HepG2 (cell line): ENCODE data around the gene RHO. TPM values are rescaled to one million over a fixed set of nuclear protein-coding genes. Genes with fewer than 3 reads are reported as not detected.

Source experiments
- ATAC-seq: fragments of 200-7000 bp; cut with Tn5 transposase; 3 replicates; pipeline ENCODE4 v1.9.1; 2020; ENCODE audit warnings: mild to moderate bottlenecking, moderate library complexity
- BruUV-seq: library from RNA; stranded (reverse); fragments of 400-500 nt; replicated peaks from 2 replicates; lab custom pipeline; 2021; lab: Mats Ljungman, UMichigan
- CTCF ChIA-PET: fragments of 300-600 bp; formaldehyde crosslinking; extraction: SDS; loops from one replicate; lab custom pipeline; 2021; ENCODE audit warnings: low total read pairs, inconsistent platforms, low intra/inter-chr PET ratio; lab: Yijun Ruan, JAX
- POLR2A ChIA-PET: fragments of 350-600 bp; sonication (Branson Sonifier 250); formaldehyde crosslinking; loops from one replicate; lab custom pipeline; 2020; ENCODE audit warnings: antibody characterized with exemption, inconsistent platforms; lab: Yijun Ruan, JAX
- DNase-seq: peaks from one replicate; pipeline ENCODE4 v3.0.0-alpha.2; 2015; ENCODE audit warnings: low spot score
- FAIRE-seq: peaks from 3 replicates; lab custom pipeline; 2011; peaks lifted over from hg19 to GRCh38; lab: Jason Lieb, UNC
- H2AFZ ChIP-seq: one replicate; pipeline ENCODE4 v1.6.1; 2011; ENCODE audit warnings: low read length, inconsistent platforms
- H3K27ac ChIP-seq: fragments of 300-600 bp; 3 replicates; pipeline ENCODE4 v1.8.0; 2011; ENCODE audit warnings: mixed run types, mild to moderate bottlenecking, mixed read lengths, low read length, inconsistent platforms; ENCODE audit not compliant: insufficient read depth; ENCODE audit errors: extremely low read length
- H3K27me3 ChIP-seq, 2 experiments: fragments of 200-600 bp in 1 of 2; 2 replicates in 1 of 2; 3 replicates in 1 of 2; pipeline versions ENCODE4 v1.6.0 to v1.8.0; 2011; ENCODE audit warnings: low read length in 2 of 2, mild to moderate bottlenecking in 2 of 2, moderate library complexity in 2 of 2, inconsistent platforms in 1 of 2; ENCODE audit not compliant: insufficient read depth in 2 of 2, control insufficient read depth in 1 of 2
- H3K36me3 ChIP-seq, 2 experiments: fragments of 200-600 bp in 1 of 2; replicated peaks in 1 of 2; 2 replicates in 1 of 2; 3 replicates in 1 of 2; pipeline versions ENCODE4 v1.5.1 to v1.8.0; 2011; ENCODE audit warnings: low read length in 2 of 2, inconsistent platforms in 1 of 2; ENCODE audit not compliant: insufficient read depth in 2 of 2, control insufficient read depth in 1 of 2
- H3K4me1 ChIP-seq: 2 replicates; pipeline ENCODE4 v1.5.1; 2012; ENCODE audit warnings: low read length, inconsistent platforms; ENCODE audit not compliant: insufficient read depth
- H3K4me2 ChIP-seq: 2 replicates; pipeline ENCODE4 v1.6.0; 2011; ENCODE audit warnings: low read depth, low read length, inconsistent platforms
- H3K4me3 ChIP-seq, 3 experiments: fragments of 200-600 bp in 1 of 3; sonication (generic), shearing (Covaris generic) in 1 of 3; replicated peaks in 1 of 3; 2 replicates each; pipeline ENCODE4 v1.5.1; 2011 to 2016; ENCODE audit warnings: low read length in 3 of 3, inconsistent platforms in 2 of 3, low read depth in 2 of 3, mild to moderate bottlenecking in 2 of 3, control low read depth in 1 of 3, mixed read lengths in 1 of 3; ENCODE audit not compliant: insufficient read depth in 1 of 3
- H3K79me2 ChIP-seq: one replicate; pipeline ENCODE4 v1.6.1; 2011; ENCODE audit warnings: low read length, inconsistent platforms; ENCODE audit not compliant: insufficient read depth
- H3K9ac ChIP-seq: 2 replicates; pipeline ENCODE4 v1.6.0; 2011; ENCODE audit warnings: mild to moderate bottlenecking, low read depth, low read length, inconsistent platforms; ENCODE audit not compliant: insufficient read depth
- H3K9me3 ChIP-seq: 2 replicates; pipeline ENCODE4 v1.5.1; 2012; ENCODE audit warnings: mild to moderate bottlenecking, low read length
- H4K20me1 ChIP-seq: 2 replicates; pipeline ENCODE4 v1.6.0; 2011; ENCODE audit warnings: inconsistent platforms, mild to moderate bottlenecking, low read length, moderate library complexity; ENCODE audit not compliant: insufficient read depth
- FOXM1 ChIP-seq: sonication (generic); formaldehyde crosslinking; IDR thresholded peaks from 2 replicates; pipeline ENCODE4 v1.5.0; 2020; ENCODE audit warnings: missing genetic modification reagents
- GTF2F1 ChIP-seq: fragments of 150-350 bp; IDR thresholded peaks from 2 replicates; pipeline ENCODE4 v1.6.1; 2014; ENCODE audit warnings: low read length
- KMT2A ChIP-seq: sonication (generic); formaldehyde crosslinking; IDR thresholded peaks from 2 replicates; pipeline ENCODE4 v1.4.0; 2020; ENCODE audit warnings: missing genetic modification reagents
- MLLT10 ChIP-seq: sonication (generic); formaldehyde crosslinking; IDR thresholded peaks from 2 replicates; pipeline ENCODE4 v1.4.0; 2020; ENCODE audit warnings: missing genetic modification reagents
- MTF1 ChIP-seq: sonication (generic); formaldehyde crosslinking; IDR thresholded peaks from 2 replicates; pipeline ENCODE4 v1.5.0; 2020; ENCODE audit warnings: missing genetic modification reagents
- NCOA5 ChIP-seq: sonication (generic); formaldehyde crosslinking; IDR thresholded peaks from 2 replicates; pipeline ENCODE4 v1.4.0; 2020; ENCODE audit warnings: missing genetic modification reagents
- POGZ ChIP-seq: sonication (generic); formaldehyde crosslinking; IDR thresholded peaks from 2 replicates; pipeline ENCODE4 v1.4.0; 2020; ENCODE audit warnings: mild to moderate bottlenecking, missing genetic modification reagents
- RFXAP ChIP-seq: sonication (generic); formaldehyde crosslinking; IDR thresholded peaks from 2 replicates; pipeline ENCODE4 v1.4.0; 2020; ENCODE audit warnings: missing genetic modification reagents, borderline replicate concordance
- SALL2 ChIP-seq: sonication (generic); formaldehyde crosslinking; IDR thresholded peaks from 2 replicates; pipeline ENCODE4 v1.8.1; 2023; ENCODE audit warnings: mild to moderate bottlenecking, missing genetic modification reagents, inconsistent platforms
- TAF1 ChIP-seq: sonication (generic); formaldehyde crosslinking; IDR thresholded peaks from 2 replicates; pipeline ENCODE4 v1.4.0; 2020; ENCODE audit warnings: missing genetic modification reagents
- TCF7 ChIP-seq: sonication (generic); IDR thresholded peaks from 2 replicates; pipeline ENCODE4 v1.6.1; 2016; ENCODE audit warnings: antibody characterized with exemption, low read depth
- THYN1 ChIP-seq: sonication (generic); formaldehyde crosslinking; IDR thresholded peaks from 2 replicates; pipeline ENCODE4 v1.8.1; 2023; ENCODE audit warnings: low read depth, mild to moderate bottlenecking, moderate library complexity, missing genetic modification reagents, borderline replicate concordance
- TMF1 ChIP-seq: sonication (generic); formaldehyde crosslinking; IDR thresholded peaks from 2 replicates; pipeline ENCODE4 v1.8.1; 2022; ENCODE audit warnings: low read depth, missing genetic modification reagents
- ZBTB33 ChIP-seq: sonication (generic); formaldehyde crosslinking; IDR thresholded peaks from 2 replicates; pipeline ENCODE4 v1.4.0; 2020; ENCODE audit warnings: missing genetic modification reagents
- ZEB1 ChIP-seq: IDR thresholded peaks from 2 replicates; pipeline ENCODE4 v1.6.1; 2012; ENCODE audit warnings: mild to moderate bottlenecking, low read depth, inconsistent platforms; ENCODE audit not compliant: insufficient replicate concordance
- ZNF660 ChIP-seq: sonication (generic); formaldehyde crosslinking; IDR thresholded peaks from 2 replicates; pipeline ENCODE4 v1.5.1; 2020; ENCODE audit warnings: mild to moderate bottlenecking, low read depth, missing genetic modification reagents, borderline replicate concordance
- ZSCAN31 ChIP-seq: sonication (generic); formaldehyde crosslinking; IDR thresholded peaks from 2 replicates; pipeline ENCODE4 v1.5.0; 2020; ENCODE audit warnings: low read depth, mild to moderate bottlenecking, missing genetic modification reagents
- WGBS: methylation state at CpG from one replicate; pipeline ENCODE4 v1.1.6; 2017; ENCODE audit warnings: low lambda C conversion rate; 5-methylcytosine and 5-hydroxymethylcytosine counted together
- in situ Hi-C: cut with HindIII; loops from 2 replicates; pipeline ENCODE4 v1.10.0; 2017; ENCODE audit warnings: low pct_unique_long_range_greater_than_20kb; ENCODE audit not compliant: extremely low pct_ligation_motif_present
- intact Hi-C: fragments of 100-400 bp; cut with micrococcal nuclease; formaldehyde crosslinking; loops from one replicate; pipeline ENCODE4 v1.10.0; 2022; ENCODE audit not compliant: unreplicated experiment
- polyA plus RNA-seq, 8 experiments: library from polyadenylated mRNA; depleted of rRNA in 3 of 8; stranded (reverse) in 7 of 8; unstranded in 1 of 8; fragments of >200 nt; fragmentation: Illumina TruSeq in 4 of 8; extraction: Trizol in 4 of 8; gene quantifications; 2 replicates each; pipeline versions ENCODE4 v1.2.1 to v1.2.3, GENCODE V29; 2011 to 2016; ENCODE audit warnings: low read depth in 4 of 8, missing spikeins in 1 of 8, mixed read lengths in 1 of 8; ENCODE audit not compliant: insufficient read depth in 1 of 8
- total RNA-seq, 5 experiments: library from RNA; depleted of rRNA; stranded (reverse); fragments of >200 nt; fragmentation: Illumina TruSeq; extraction: Trizol; gene quantifications; 2 replicates each; pipeline ENCODE4 v1.2.3, GENCODE V29; 2016; ENCODE audit warnings: low read depth in 1 of 5

The RHO gene
- total and polyA plus RNA-seq, 2 of the 13 experiments (the other 11 are each of a cell fraction or from before 2014, with no cell fraction given): not detected

DNA sequence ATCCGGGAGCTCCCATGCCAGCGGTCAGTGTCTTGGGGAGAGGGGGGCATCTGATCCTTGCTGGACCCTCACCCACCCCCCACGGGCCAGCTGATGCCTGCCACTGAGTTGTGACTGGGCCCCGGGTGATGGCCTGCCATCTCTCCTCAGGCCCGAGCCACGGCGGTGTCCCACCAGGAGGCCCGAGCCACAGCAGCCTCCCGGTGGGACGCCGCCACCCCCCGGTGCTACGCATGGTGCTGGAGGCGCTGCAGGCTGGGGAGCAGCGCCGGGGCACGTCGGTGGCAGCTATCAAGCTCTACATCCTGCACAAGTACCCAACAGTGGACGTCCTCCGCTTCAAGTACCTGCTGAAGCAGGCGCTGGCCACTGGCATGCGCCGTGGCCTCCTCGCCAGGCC is 18.8 kb downstream of the RHO start:
- no peak overlapping the region for H3K27ac ChIP-seq
- peaks cover 42% of the 10 kb centered on the region for H3K4me1 ChIP-seq
- no peak overlapping the region for H3K4me2 ChIP-seq
- ATAC-seq (no peak), FAIRE-seq (no peak), DNase-seq (no peak)
- H3K9me3 ChIP-seq: no peaks in the 10 kb centered on the region
- no TSS peak for BruUV-seq
- ChIA-PET CTCF (no interaction called here), POLR2A (interaction anchor here (1.4 kb wide), 1 partner anchor 12 kb away, joined by 6 read pairs; no protein-coding TSS in a partner anchor)
- no peak overlapping the region for H3K4me3 ChIP-seq
- no peaks in the 10 kb centered on the region for H3K79me2 ChIP-seq
- H3K9ac ChIP-seq: no peak overlapping the region
- WGBS: 96% methylated on average over 2 of the region's 24 CpGs
- H3K36me3 ChIP-seq: no peaks in the 10 kb centered on the region
- in situ Hi-C loops: no loop called here
- H2AFZ ChIP-seq: no peak overlapping the region
- no peaks in the 10 kb centered on the region for H4K20me1 ChIP-seq
- peaks cover 0 to 8% of the 10 kb centered on the region in 2 experiments; a peak in 1 of 5 replicates for H3K27me3 ChIP-seq
- TF ChIP-seq ZBTB33 (CRISPR knock-in tag) (no peak), TCF7 (no peak), POGZ (CRISPR knock-in tag) (no peak), ZSCAN31 (no peak), MLLT10 (CRISPR knock-in tag) (no peak), TAF1 (CRISPR knock-in tag) (no peak), GTF2F1 (no peak), TMF1 (CRISPR knock-in tag) (no peak), SALL2 (CRISPR knock-in tag) (no peak), FOXM1 (CRISPR knock-in tag) (no peak), ZNF660 (CRISPR knock-in tag) (no peak), NCOA5 (CRISPR knock-in tag) (no peak), THYN1 (CRISPR knock-in tag) (no peak), KMT2A (CRISPR knock-in tag) (no peak), MTF1 (no peak), ZEB1 (no peak), RFXAP (CRISPR knock-in tag) (no peak)
- intact Hi-C loops: no loop called here
